Measurements from ENCODE around the gene NAXD. TPM values are rescaled to one million over a fixed set of nuclear protein-coding genes. Genes with fewer than 3 reads are reported as not detected.

Gene NAXD
- total RNA-seq, 2 experiments from 2014 or later: 8.3 to 12.5 TPM

DNA sequence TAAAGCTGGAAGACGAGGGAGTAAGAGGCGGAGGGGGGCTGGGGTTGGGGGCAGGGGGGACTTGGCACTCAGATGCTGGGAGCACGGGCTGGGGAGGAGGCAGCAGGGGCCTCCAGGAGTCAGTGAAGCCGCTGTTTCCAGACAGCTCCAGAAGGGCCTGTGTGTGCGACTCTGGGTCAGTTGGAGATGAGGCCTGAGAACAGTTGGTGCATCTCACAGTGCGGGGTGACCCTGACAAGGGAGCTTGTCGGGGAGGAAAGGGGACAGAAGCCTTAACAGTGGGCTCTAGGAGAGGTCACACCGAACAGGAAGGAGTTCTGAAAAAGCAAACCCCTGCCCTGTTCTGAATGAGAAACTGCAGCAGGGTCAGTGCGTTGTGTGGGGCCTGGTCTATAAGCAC lies 11.2 kb downstream of the NAXD start:
- ChIA-PET POLR2A (no interaction called here), CTCF (ENCODE audit: unreplicated experiment) (no interaction called here)
- H4K20me1 ChIP-seq (ENCODE audit: insufficient read depth, low read length): no peaks in the 10 kb centered on the region
- H3K9me3 ChIP-seq (ENCODE audit: low read length): no peaks in the 10 kb centered on the region
- BruUV-seq (replicated peaks): no TSS peak
- no peak for DNase-seq (ENCODE audit: low spot score)
- H3K4me3 ChIP-seq (ENCODE audit: low read depth, low read length, poor library complexity, severe bottlenecking): no peak overlapping the region
- no peak overlapping the region for H2AFZ ChIP-seq (ENCODE audit: low read length)
- H3K4me2 ChIP-seq (ENCODE audit: low read length): no peak overlapping the region
- H3K9me2 ChIP-seq (ENCODE audit: insufficient read depth, low read length): no peaks in the 10 kb centered on the region
- intact Hi-C loops (cut with micrococcal nuclease; ENCODE audit: unreplicated experiment): no loop called here
- no peak overlapping the region for H3K27ac ChIP-seq (ENCODE audit: low read depth, low read length, poor library complexity, severe bottlenecking)
- H3K36me3 ChIP-seq (ENCODE audit: insufficient read depth, low read length): peaks cover 18% of the 10 kb centered on the region; the same call in 1 of the 2 replicates
- peaks cover 5% of the 10 kb centered on the region; the same call in 1 of the 2 replicates for H3K79me2 ChIP-seq (ENCODE audit: insufficient read depth, low read depth, low read length)
- TF ChIP-seq EZH2phosphoT487 (IDR thresholded peaks at IDR 0.05; ENCODE audit: borderline replicate concordance, low read depth, low read length) (no peak), CTCF (conservative IDR thresholded peaks at IDR 0.05; ENCODE audit: low read length) (no peak)
- no peaks in the 10 kb centered on the region for H3K4me1 ChIP-seq (ENCODE audit: insufficient read depth, low read length, poor library complexity, severe bottlenecking)

DNA sequence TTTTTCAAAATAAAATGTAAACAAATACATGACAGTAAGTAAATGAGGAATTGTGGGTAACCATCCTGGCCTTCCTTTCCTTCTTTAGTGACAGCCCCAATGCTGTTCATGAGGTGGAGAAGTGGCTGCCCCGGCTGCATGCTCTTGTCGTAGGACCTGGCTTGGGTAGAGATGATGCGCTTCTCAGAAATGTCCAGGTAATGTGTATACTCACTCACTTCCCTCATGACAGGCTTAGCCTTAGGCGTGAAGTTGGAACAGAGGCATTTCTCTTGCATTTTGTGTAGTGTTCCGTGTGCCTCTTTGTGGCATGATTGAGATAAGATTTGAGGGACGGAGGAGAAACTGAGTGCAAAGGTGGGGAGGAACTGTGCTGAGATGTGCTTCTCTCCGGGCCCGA lies 12.0 kb downstream of the NAXD start:
- Histone ChIP-seq H3K9me2 (ENCODE audit: insufficient read depth, low read length) (no peaks in the 10 kb centered on the region), H3K4me2 (ENCODE audit: low read length) (no peak overlapping the region), H3K27ac (ENCODE audit: low read depth, low read length, poor library complexity, severe bottlenecking) (no peak overlapping the region), H3K4me3 (ENCODE audit: low read depth, low read length, poor library complexity, severe bottlenecking) (no peak overlapping the region), H3K79me2 (ENCODE audit: insufficient read depth, low read depth, low read length) (no peaks in the 10 kb centered on the region), H4K20me1 (ENCODE audit: insufficient read depth, low read length) (no peaks in the 10 kb centered on the region), H3K36me3 (ENCODE audit: insufficient read depth, low read length) (peaks cover 21% of the 10 kb centered on the region; the same call in 1 of the 2 replicates), H3K4me1 (ENCODE audit: insufficient read depth, low read length, poor library complexity, severe bottlenecking) (no peaks in the 10 kb centered on the region), H3K9me3 (ENCODE audit: low read length) (no peaks in the 10 kb centered on the region), H2AFZ (ENCODE audit: low read length) (no peak overlapping the region)
- no peak for DNase-seq (ENCODE audit: low spot score)
- intact Hi-C loops (cut with micrococcal nuclease; ENCODE audit: unreplicated experiment): no loop called here
- BruUV-seq (replicated peaks): no TSS peak
- TF ChIP-seq CTCF (conservative IDR thresholded peaks at IDR 0.05; ENCODE audit: low read length) (no peak), EZH2phosphoT487 (IDR thresholded peaks at IDR 0.05; ENCODE audit: borderline replicate concordance, low read depth, low read length) (no peak)
- ChIA-PET POLR2A (no interaction called here), CTCF (ENCODE audit: unreplicated experiment) (no interaction called here)

- POLR2A ChIA-PET: no interaction called here
These were observed 12.6 kb downstream of the NAXD start for GRCh38 chr13:110627761-110628476.

More at GRCh38 chr13:110627761-110628476, 12.6 kb downstream of the NAXD start:
- no TSS peak for BruUV-seq (replicated peaks)
- Histone ChIP-seq H3K36me3 (ENCODE audit: insufficient read depth, low read length) (peaks cover 19% of the 10 kb centered on the region; the same call in 1 of the 2 replicates), H4K20me1 (ENCODE audit: insufficient read depth, low read length) (no peaks in the 10 kb centered on the region), H3K9me2 (ENCODE audit: insufficient read depth, low read length) (no peaks in the 10 kb centered on the region), H3K4me1 (ENCODE audit: insufficient read depth, low read length, poor library complexity, severe bottlenecking) (no peaks in the 10 kb centered on the region), H3K27ac (ENCODE audit: low read depth, low read length, poor library complexity, severe bottlenecking) (no peak overlapping the region), H3K9me3 (ENCODE audit: low read length) (no peaks in the 10 kb centered on the region), H2AFZ (ENCODE audit: low read length) (no peak overlapping the region), H3K79me2 (ENCODE audit: insufficient read depth, low read depth, low read length) (no peaks in the 10 kb centered on the region), H3K4me3 (ENCODE audit: low read depth, low read length, poor library complexity, severe bottlenecking) (no peak overlapping the region), H3K4me2 (ENCODE audit: low read length) (no peak overlapping the region)
- intact Hi-C loops (cut with micrococcal nuclease; ENCODE audit: unreplicated experiment): no loop called here
- no peak for DNase-seq (ENCODE audit: low spot score)
- no peak for TF ChIP-seq EZH2phosphoT487 (IDR thresholded peaks at IDR 0.05; ENCODE audit: borderline replicate concordance, low read depth, low read length)
- no peak for TF ChIP-seq CTCF (conservative IDR thresholded peaks at IDR 0.05; ENCODE audit: low read length)
- CTCF ChIA-PET (ENCODE audit: unreplicated experiment): no interaction called here
